Spleen (tissue), 11 donors: ENCODE results near the gene ABHD2. TPM values are rescaled to one million over a fixed set of nuclear protein-coding genes. Genes with fewer than 3 reads are reported as not detected.
A peak's percentile ranks its signal among the peaks of the same experiment; 100 is the strongest.

Experiments
- DNase-seq: peaks from one replicate; pipeline ENCODE4 v3.0.0-alpha.2; 2020
- H3K27ac ChIP-seq, 8 donors: fragments of 200-600 bp; sonication (generic) in 7 of 8; 1 replicate in 4 of 8; 2 replicates in 4 of 8; pipeline versions ENCODE4 v1.5.0 to v1.8.0; 2016 to 2021; ENCODE audit warnings: inconsistent platforms in 4 of 8, mild to moderate bottlenecking in 4 of 8, moderate library complexity in 1 of 8
- H3K27me3 ChIP-seq, 7 donors: fragments of 200-600 bp; sonication (generic) in 6 of 7; replicated peaks in 1 of 7; 1 replicate in 4 of 7; 2 replicates in 3 of 7; pipeline versions ENCODE4 v1.5.0 to v1.8.0; 2016 to 2021; ENCODE audit warnings: inconsistent platforms in 3 of 7, mild to moderate bottlenecking in 1 of 7
- H3K36me3 ChIP-seq, 6 donors: fragments of 200-600 bp; sonication (generic) in 5 of 6; 1 replicate in 4 of 6; 2 replicates in 2 of 6; pipeline versions ENCODE4 v1.5.0 to v1.8.0; 2016 to 2021; ENCODE audit warnings: inconsistent platforms in 2 of 6
- H3K4me1 ChIP-seq, 6 donors: fragments of 200-600 bp; sonication (generic) in 5 of 6; 1 replicate in 3 of 6; 2 replicates in 3 of 6; pipeline versions ENCODE4 v1.5.0 to v1.8.0; 2016 to 2021; ENCODE audit warnings: inconsistent platforms in 3 of 6
- H3K4me3 ChIP-seq, 8 donors: fragments of 200-600 bp; sonication (generic) in 7 of 8; 1 replicate in 4 of 8; 2 replicates in 4 of 8; pipeline versions ENCODE4 v1.5.0 to v1.8.0; 2016 to 2021; ENCODE audit warnings: inconsistent platforms in 4 of 8, mild to moderate bottlenecking in 4 of 8, moderate library complexity in 2 of 8
- H3K9me3 ChIP-seq, 8 donors: fragments of 200-600 bp; sonication (generic) in 7 of 8; 1 replicate in 4 of 8; 2 replicates in 4 of 8; pipeline versions ENCODE4 v1.5.0 to v1.8.0; 2016 to 2021; ENCODE audit warnings: inconsistent platforms in 4 of 8
- POLR2A ChIP-seq, 3 donors: fragments of 450-650 bp; IDR thresholded peaks; one replicate each; pipeline ENCODE4 v1.5.1; 2017; ENCODE audit warnings: antibody characterized with exemption in 3 of 3, mild to moderate bottlenecking in 1 of 3
- POLR2AphosphoS5 ChIP-seq, 3 donors: sonication (generic); formaldehyde crosslinking; IDR thresholded peaks; one replicate each; pipeline ENCODE4 v1.5.1; 2017; ENCODE audit warnings: antibody characterized with exemption in 3 of 3
- WGBS, 5 donors: extraction: QIAGEN DNeasy Blood & Tissue Kit in 3 of 5; methylation state at CpG; one replicate each; pipeline versions ENCODE4 v1.1.5 to v1.1.7; 2013 to 2018; 5-methylcytosine and 5-hydroxymethylcytosine counted together
- intact Hi-C: fragments of 100-400 bp; cut with DNase I; formaldehyde crosslinking; loops from one replicate; pipeline ENCODE4 v1.15.0; 2023; ENCODE audit warnings: low total_unique reads
- polyA plus RNA-seq, 3 donors: library from polyadenylated mRNA; stranded (reverse); fragments of 200-250 nt; gene quantifications; one replicate each; pipeline ENCODE4 v1.2.1, GENCODE V29; 2013
- total RNA-seq, 7 donors: library from RNA; depleted of rRNA in 3 of 7; stranded (reverse); fragments of >200 nt in 3 of 7; fragmentation: NEBNext Ultra II Directional in 4 of 7; extraction: Animal tissue kit (Norgen Biotek cat#: 25700) in 4 of 7; gene quantifications; one replicate each; pipeline versions ENCODE4 v1.1.0 to v1.2.1, GENCODE V29; 2016 to 2021
- TF ChIP-seq, protein P1 (sequence below), 11 experiments: fragments of 200-600 bp in 7 of 11; fragments of 450-650 bp in 4 of 11; sonication (generic) in 4 of 11; IDR thresholded peaks in 8 of 11; conservative IDR thresholded peaks in 3 of 11; 1 replicate in 7 of 11; 2 replicates in 4 of 11; pipeline versions ENCODE4 v1.4.0 to v1.8.0; 2016 to 2021; ENCODE audit warnings: antibody characterized with exemption in 11 of 11, inconsistent platforms in 4 of 11, mild to moderate bottlenecking in 1 of 11
- donor health status: healthy with polysubstance abuse.
- donor health status: DM: no; HTN: no; CAD: no; lungs with moderate emphysema.
- donor health status: DM: no; HTN: no; CAD: no.
- donor health status: Bipolar disorder and iron deficiency.
- donor health status: healthy.
- donor health status: DM: no; HTN: no; CAD: no.
- donor health status: DM: yes; HTN: yes; CAD: no.

The ABHD2 gene
- total and polyA plus RNA-seq, 10 donors: 2.1 to 158 (median 106) TPM

DNA sequence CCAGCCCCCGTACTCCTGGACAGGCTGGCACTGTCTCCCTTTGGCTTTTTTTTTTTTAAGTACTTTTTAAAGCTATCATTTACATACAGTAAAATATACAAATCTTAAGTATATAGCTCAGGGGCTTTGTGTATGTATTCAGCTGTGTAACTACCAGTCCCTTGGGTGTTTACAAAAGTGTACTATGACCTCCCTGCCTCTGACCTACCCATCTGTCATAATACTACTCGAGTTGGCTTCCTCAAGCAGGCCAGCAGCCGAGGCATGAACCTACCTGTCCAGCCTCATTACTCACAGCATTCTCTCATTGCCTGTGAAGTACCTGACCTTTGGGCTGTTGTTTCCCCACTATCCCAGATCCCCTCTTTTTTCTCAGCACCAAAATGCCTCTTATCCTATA, 33.2 kb downstream of the ABHD2 start:
- 78 to 87% (median 85%) methylated on average over 3 of the region's 3 CpGs for WGBS, 5 donors
- H3K9me3 ChIP-seq: no peaks in the 10 kb centered on the region
- peaks cover 0 to 100% (median 64%) of the 10 kb centered on the region in 6 donors for H3K36me3 ChIP-seq
- H3K27ac ChIP-seq: peak overlapping the region in 1 of 8 donors; percentile 15
- no peak overlapping the region for H3K4me3 ChIP-seq
- no peak for DNase-seq
- TF ChIP-seq, protein P1, sequence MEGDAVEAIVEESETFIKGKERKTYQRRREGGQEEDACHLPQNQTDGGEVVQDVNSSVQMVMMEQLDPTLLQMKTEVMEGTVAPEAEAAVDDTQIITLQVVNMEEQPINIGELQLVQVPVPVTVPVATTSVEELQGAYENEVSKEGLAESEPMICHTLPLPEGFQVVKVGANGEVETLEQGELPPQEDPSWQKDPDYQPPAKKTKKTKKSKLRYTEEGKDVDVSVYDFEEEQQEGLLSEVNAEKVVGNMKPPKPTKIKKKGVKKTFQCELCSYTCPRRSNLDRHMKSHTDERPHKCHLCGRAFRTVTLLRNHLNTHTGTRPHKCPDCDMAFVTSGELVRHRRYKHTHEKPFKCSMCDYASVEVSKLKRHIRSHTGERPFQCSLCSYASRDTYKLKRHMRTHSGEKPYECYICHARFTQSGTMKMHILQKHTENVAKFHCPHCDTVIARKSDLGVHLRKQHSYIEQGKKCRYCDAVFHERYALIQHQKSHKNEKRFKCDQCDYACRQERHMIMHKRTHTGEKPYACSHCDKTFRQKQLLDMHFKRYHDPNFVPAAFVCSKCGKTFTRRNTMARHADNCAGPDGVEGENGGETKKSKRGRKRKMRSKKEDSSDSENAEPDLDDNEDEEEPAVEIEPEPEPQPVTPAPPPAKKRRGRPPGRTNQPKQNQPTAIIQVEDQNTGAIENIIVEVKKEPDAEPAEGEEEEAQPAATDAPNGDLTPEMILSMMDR (IDR thresholded peaks at IDR 0.05 in 8 of 11, conservative IDR thresholded peaks at IDR 0.05 in 3 of 11): no peak
- H3K4me1 ChIP-seq: peaks cover 0 to 47% (median 26%) of the 10 kb centered on the region in 6 donors
- intact Hi-C loops: no loop called here
- H3K27me3 ChIP-seq: no peaks in the 10 kb centered on the region

DNA sequence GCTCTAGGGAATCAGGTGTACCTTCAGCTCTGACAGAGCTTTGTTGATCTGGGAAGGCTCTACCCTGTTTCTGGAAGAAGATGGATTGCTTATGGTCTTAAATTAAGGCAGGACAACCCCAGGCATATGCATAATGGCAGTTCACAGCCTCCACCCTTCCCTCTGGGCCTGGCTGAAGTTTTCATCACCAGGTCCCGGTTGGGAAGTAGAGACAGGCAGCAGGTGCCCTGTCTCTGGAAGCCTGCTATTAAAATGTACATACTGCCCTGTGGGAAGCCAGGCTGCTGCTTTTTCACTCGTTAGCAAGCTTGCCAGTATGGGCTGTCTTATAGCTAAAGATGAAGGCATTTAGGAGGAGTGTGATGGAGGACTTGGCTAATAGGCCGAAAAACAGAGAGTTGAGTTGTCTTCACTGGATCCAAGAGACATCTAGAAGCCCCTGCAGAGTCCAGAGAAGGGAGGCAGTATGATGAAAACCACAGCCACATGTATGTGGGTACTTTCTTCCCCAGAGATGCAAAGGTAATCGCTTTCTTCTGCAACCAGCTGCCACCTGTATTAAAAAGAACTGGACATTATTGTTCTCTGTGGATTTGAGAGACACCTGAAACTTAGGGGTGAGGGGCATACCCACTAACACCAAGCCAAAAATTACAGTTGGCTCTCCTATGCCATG, 34.4 kb downstream of the ABHD2 start:
- H3K27me3 ChIP-seq: no peaks in the 10 kb centered on the region
- peak overlapping the region in 4 of 8 donors; percentile 11 to 48 (median 22) for H3K27ac ChIP-seq
- H3K4me1 ChIP-seq: peaks cover 0 to 45% (median 24%) of the 10 kb centered on the region in 6 donors
- H3K36me3 ChIP-seq: peaks cover 0 to 100% (median 56%) of the 10 kb centered on the region in 6 donors
- no peak overlapping the region for H3K4me3 ChIP-seq
- WGBS, 5 donors: 92 to 97% (median 93%) methylated on average over 4 of the region's 4 CpGs
- intact Hi-C loops: no loop called here
- DNase-seq: no peak
- no peak for TF ChIP-seq POLR2AphosphoS5 (IDR thresholded peaks at IDR 0.05)
- no peak for TF ChIP-seq POLR2A (IDR thresholded peaks at IDR 0.05)
- TF ChIP-seq, protein P1 (IDR thresholded peaks at IDR 0.05 in 8 of 11, conservative IDR thresholded peaks at IDR 0.05 in 3 of 11): no peak
- no peaks in the 10 kb centered on the region for H3K9me3 ChIP-seq

DNA sequence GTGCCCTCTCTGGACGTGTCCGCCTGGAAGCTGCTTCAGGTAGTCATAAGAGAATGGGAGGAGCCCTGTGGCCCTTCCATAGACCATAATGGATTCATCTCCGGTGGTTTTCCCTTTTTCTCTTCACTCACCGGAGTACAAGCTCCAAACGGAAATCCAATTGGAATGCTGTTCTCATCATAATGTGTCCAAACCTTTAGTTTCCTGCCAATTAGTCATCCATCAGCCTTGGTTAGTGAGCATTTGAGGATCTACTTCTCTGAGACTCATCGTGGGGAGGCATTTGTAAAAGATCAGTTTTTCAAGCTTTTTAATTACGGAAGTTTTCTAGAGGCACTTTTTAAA, 34.9 kb downstream of the ABHD2 start:
- H3K9me3 ChIP-seq: no peaks in the 10 kb centered on the region
- no peaks in the 10 kb centered on the region for H3K27me3 ChIP-seq
- WGBS, 5 donors: 83 to 90% (median 86%) methylated on average over 7 of the region's 7 CpGs
- H3K4me1 ChIP-seq: peaks cover 0 to 40% (median 21%) of the 10 kb centered on the region in 6 donors
- H3K36me3 ChIP-seq: peaks cover 0 to 100% (median 52%) of the 10 kb centered on the region in 6 donors
- no peak for DNase-seq
- H3K4me3 ChIP-seq: no peak overlapping the region
- H3K27ac ChIP-seq: peak overlapping the region in 4 of 8 donors; percentile 11 to 48 (median 30)
- intact Hi-C loops: no loop called here
- no peak for TF ChIP-seq POLR2AphosphoS5 (IDR thresholded peaks at IDR 0.05)
- no peak for TF ChIP-seq POLR2A (IDR thresholded peaks at IDR 0.05)
- TF ChIP-seq, protein P1 (IDR thresholded peaks at IDR 0.05 in 8 of 11, conservative IDR thresholded peaks at IDR 0.05 in 3 of 11): no peak

DNA sequence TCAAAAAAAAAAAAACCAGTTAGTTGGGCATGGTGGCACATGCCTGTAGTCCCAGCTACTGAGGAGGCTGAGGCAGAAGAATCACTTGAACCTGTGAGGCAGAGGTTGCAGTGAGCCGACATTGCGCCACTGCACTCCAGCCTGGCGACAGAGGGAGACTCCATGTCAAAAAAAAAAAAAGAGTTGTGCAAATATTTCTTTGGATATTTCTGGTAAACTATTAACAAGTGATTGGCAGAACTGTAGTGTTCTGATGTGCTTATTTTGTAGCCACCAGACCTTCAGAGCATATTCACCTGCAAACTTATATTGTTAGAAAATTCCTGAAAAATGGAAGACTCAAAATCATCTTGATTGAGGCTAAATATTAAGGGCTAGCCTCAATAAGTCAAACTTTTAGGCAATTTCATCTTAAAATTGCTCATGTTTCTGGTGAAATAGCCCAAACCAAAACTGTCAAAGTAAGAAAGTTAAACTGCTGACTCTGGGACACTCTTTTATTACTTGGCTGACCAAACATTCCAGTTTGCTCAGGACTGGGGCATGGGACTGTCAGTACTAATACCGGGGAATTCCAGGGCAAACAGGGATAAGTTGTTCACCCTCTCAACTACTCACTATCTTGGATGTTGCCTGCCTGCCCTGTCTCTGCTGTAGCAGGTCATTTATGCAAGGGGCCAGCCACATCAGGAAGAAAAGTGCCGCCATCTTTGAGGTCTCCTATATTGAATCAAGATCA, 37.0 kb downstream of the ABHD2 start:
- intact Hi-C loops: loop anchor here (5.0 kb wide), 1 partner anchor 68 kb away; no protein-coding TSS in a partner anchor
- peak overlapping the region in 3 of 8 donors; percentile 8 to 21 (median 11) for H3K27ac ChIP-seq
- WGBS, 5 donors: 86 to 97% (median 92%) methylated on average over 5 of the region's 5 CpGs

More for the DNA sequence above, 37.0 kb downstream of the ABHD2 start:
- peaks cover 0 to 87% (median 39%) of the 10 kb centered on the region in 6 donors for H3K36me3 ChIP-seq
- no peak for TF ChIP-seq POLR2AphosphoS5 (IDR thresholded peaks at IDR 0.05)
- H3K9me3 ChIP-seq: no peaks in the 10 kb centered on the region
- H3K4me1 ChIP-seq: peaks cover 0 to 39% (median 21%) of the 10 kb centered on the region in 6 donors
- H3K27me3 ChIP-seq: no peaks in the 10 kb centered on the region
- DNase-seq: no peak
- no peak overlapping the region for H3K4me3 ChIP-seq
